HG03521 (cell line): ENCODE data around the gene TPPP3.

Source experiments
- ATAC-seq: cut with Tn5 transposase; IDR thresholded peaks from one replicate; pipeline ENCODE4 v1.9.1; 2021; ENCODE audit warnings: mild to moderate bottlenecking, moderate library complexity; ENCODE audit not compliant: unreplicated experiment

TPPP3 gene

DNA sequence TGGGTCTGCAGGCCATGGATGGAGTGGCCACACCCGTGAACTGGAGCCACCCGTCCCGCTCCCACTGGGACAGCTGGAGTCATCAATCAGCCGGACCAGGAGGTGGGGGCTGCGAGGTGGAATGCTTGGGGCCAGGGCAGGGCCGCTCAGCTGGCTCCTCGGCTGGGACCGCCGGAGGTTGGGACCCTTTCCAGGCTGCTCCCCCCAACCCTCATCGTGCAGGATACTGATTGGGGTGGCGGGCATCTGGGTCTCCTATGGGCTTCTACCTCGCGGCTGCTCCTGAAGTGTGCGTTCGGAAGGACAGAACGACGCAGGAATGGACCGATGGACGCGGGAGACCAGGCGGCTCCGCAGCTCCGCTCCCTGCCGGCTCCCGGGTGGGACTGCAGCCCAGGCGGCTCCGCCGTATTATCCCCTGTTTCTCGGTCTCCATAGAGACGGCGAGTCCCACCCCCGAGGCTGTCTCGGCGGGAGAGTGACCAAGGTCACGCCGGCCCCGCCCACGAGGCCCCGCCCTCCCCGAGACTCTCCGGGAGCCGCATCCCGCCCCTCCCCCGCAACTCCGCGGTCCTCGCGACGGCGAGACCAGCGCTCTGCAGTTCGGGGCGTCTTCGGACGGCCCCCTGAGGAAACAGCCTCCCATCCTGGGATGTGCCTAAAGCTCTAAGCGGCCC lies at the start of gene TPPP3:
TPPP3 (minus strand) TSS at position 388 of the 677 bp plus-strand sequence. CDS start 2,387 bp downstream, outside the sequence.
- no peak for ATAC-seq

DNA sequence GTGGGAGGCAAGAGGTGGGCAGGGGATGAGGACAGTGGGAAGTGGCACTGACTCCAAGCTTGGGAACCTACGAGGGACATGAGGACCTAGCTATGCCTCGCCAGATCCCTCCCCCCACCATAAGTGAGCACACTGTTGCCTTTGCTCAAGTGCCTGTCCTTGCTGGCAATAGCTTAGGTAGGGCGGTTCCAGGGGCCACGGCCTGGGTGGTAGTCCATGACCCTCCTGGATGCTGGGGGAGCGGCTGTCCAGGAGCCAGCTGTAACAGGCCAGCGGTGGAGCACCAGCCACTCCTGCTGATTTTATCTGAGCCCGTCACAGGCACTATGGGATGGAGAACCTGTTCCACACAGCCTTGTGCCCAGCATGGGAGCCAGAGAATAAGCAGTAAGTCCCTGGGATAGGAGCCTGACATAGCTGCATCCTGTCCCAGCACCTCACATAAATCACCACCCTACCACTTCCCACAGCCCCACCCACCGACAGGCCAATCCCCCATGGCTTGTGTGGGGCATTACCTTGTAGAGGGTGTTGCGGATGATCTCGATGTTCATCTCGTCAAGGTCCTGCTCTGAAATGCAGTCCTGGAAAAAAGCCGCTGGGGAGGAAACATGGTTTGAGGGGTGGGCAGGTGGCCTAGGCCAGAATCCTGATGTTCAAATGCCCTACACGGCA lies 49.4 kb upstream of the TPPP3 start:
- ATAC-seq: no peak

DNA sequence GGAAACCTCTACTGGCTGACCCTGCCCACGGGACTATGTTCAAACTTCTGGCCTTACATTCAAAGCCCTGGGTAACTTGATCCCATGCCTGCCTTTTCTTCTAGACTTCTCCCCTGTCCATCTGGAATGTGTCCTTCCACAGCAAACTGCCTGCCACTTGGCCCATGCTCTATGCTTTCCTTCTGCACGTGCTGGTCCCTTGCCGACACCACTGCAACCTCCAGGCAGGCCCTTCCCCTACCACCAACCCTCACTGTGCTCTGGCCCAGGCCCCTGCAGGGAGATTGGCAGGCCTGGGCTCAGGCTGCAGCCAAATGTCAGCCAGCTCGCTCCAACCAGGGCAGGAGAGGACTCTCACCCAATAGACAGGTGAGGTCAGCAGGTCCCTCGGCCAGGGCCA lies 48.6 kb upstream of the TPPP3 start:
- ATAC-seq: no peak

- ATAC-seq: no peak
Observed at GRCh38 chr16:67441271-67441753, 48.0 kb upstream of the TPPP3 start.

GRCh38 chr16:67438824-67439393 lies 45.6 kb upstream of the TPPP3 start:
- ATAC-seq: no peak

GRCh38 chr16:67438098-67438791 lies 44.9 kb upstream of the TPPP3 start:
- ATAC-seq: no peak

- no peak for ATAC-seq
Observed at GRCh38 chr16:67437513-67437912, 44.2 kb upstream of the TPPP3 start.

GRCh38 chr16:67436640-67437193 lies 43.4 kb upstream of the TPPP3 start:
- ATAC-seq: no peak

DNA sequence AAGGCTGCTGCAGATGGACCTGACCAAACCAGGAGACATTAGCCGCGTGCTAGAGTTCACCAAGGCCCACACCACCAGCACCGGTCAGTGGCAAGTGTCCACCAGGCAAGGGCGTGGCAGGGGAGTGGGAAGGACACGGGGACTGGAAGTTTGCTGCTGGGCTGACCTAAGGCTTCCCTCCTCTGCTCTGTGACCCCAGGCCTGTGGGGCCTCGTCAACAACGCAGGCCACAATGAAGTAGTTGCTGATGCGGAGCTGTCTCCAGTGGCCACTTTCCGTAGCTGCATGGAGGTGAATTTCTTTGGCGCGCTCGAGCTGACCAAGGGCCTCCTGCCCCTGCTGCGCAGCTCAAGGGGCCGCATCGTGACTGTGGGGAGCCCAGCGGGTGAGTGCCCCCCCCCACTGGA lies 42.5 kb upstream of the TPPP3 start:
- no peak for ATAC-seq

- no peak for ATAC-seq
Observed at GRCh38 chr16:67433131-67433719, 39.9 kb upstream of the TPPP3 start.

GRCh38 chr16:67432506-67432890 lies 39.2 kb upstream of the TPPP3 start:
- no peak for ATAC-seq

DNA sequence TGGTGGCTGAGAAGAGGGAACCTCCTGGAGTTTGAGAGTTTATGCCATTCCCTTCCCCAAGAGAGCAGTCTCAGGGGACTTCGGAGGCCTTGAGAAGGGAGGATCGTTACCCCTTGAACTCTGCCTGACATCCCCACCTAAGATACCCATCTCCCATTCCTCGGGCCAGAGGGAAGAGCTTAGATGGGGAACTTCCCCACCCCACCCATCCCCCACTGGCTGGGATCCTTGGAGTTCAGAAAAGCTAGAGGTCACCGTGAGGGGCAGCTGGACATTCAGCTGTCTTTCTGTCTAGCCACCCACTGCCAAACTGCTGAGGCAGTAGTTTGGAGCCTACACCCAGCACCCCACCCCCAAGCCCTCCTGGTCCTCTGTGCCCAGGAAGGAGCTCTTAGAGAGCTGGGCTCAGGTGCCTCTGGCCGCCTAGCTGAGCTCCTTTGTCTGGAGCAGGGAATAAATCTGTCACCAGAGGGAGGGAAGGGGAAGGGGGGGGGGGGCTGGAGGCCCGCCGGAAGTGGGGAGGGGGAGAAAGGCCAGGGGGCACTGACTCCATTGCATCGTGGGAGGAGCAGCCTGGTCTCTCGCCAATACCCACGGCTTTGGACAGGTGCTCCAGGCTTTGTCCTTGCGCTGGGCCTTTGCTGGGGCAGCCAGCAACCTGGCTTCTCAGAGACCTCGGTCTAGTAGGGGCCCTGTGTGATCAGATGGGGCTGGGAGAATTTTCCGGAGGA lies 38.6 kb upstream of the TPPP3 start:
- no peak for ATAC-seq

DNA sequence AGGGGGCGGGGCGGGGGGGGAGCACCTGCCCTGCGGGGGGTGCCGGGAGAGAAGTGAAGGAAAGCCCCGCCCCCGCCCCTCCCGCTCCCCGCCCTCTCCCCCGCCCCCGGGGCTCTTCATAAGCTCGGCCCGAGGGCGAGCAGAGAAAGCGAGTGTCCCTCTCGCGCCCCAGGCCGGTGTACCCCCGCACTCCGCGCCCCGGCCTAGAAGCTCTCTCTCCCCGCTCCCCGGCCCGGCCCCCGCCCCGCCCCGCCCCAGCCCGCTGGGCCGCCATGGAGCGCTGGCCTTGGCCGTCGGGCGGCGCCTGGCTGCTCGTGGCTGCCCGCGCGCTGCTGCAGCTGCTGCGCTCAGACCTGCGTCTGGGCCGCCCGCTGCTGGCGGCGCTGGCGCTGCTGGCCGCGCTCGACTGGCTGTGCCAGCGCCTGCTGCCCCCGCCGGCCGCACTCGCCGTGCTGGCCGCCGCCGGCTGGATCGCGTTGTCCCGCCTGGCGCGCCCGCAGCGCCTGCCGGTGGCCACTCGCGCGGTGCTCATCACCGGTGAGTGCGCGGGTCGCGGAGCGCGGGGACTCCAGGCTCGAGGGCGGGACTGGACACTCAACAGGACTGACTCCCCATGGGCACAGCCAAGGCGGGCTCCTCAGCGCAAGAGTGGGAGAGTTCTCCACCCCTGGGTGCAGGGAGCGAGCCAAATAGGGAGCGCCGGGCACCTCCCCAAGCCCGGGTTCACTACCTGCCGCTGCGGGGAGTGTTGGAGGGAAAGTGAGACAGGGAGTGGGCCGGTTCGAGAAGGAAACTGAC lies 37.9 kb upstream of the TPPP3 start, which contains the start of gene HSD11B2:
HSD11B2 (plus strand) TSS at position 145 of the 798 bp plus-strand sequence; CDS start at position 273, 128 bp downstream.
- no peak for ATAC-seq

GRCh38 chr16:67430504-67430976 lies 37.2 kb upstream of the TPPP3 start:
- ATAC-seq: no peak

- no peak for ATAC-seq
Observed at GRCh38 chr16:67429799-67430503, 36.7 kb upstream of the TPPP3 start.

GRCh38 chr16:67429053-67429798 lies 35.9 kb upstream of the TPPP3 start:
- no peak for ATAC-seq

- no peak for ATAC-seq
Observed at GRCh38 chr16:67428146-67428731, 34.9 kb upstream of the TPPP3 start.
